ENCODE results near the gene CLIP3. TPM values are rescaled to one million over a fixed set of nuclear protein-coding genes. Genes with fewer than 3 reads are reported as not detected.

Gene CLIP3
- total RNA-seq, 1 experiment from 2014 or later, result 4.2 TPM

GRCh38 chr19:35992907-35993765 is 39.5 kb downstream of the CLIP3 start:
- DNase-seq, result no peak
- Histone ChIP-seq H2AFZ (no peak overlapping the region), H3K36me3 (ENCODE audit: low read depth) (no peaks in the 10 kb centered on the region), H3K9me2 (ENCODE audit: insufficient read depth) (no peaks in the 10 kb centered on the region), H3K4me1 (replicated peaks; ENCODE audit: insufficient read depth) (peaks cover 8% of the 10 kb centered on the region; the same call in 1 of the 2 replicates), H4K20me1 (ENCODE audit: insufficient read depth) (peaks cover 11% of the 10 kb centered on the region; the same call in 1 of the 2 replicates), H3F3A (ENCODE audit: insufficient read depth, low read depth) (no peaks in the 10 kb centered on the region), H3K4me2 (no peak overlapping the region), H3K79me2 (ENCODE audit: low read depth) (peaks cover 21% of the 10 kb centered on the region), H3K27me3 (ENCODE audit: insufficient read depth, low read depth) (peaks cover 9% of the 10 kb centered on the region), H3K4me3 (no peak overlapping the region), H3K27ac (no peak overlapping the region), H3K9me3 (ENCODE audit: insufficient read depth, low read depth) (no peaks in the 10 kb centered on the region; the same call in 1 of the 2 replicates)
- POLR2A ChIA-PET (ENCODE audit: unreplicated experiment), result interaction anchor here (0.7 kb wide), 1 partner anchor 135 kb away, joined by 5 read pairs; no protein-coding TSS in a partner anchor
- intact Hi-C loops (cut with micrococcal nuclease; ENCODE audit: unreplicated experiment), result loop anchor here (10.0 kb wide), 1 partner anchor 248 kb away; the partner anchor contains the start of genes IGFLR1, LIN37, PSENEN and U2AF1L4
- TF ChIP-seq CTCF (conservative IDR thresholded peaks at IDR 0.05) (no peak), EZH2 (IDR thresholded peaks at IDR 0.05; ENCODE audit: low read depth) (no peak)
- no TSS peak for BruUV-seq (replicated peaks)
- CTCF ChIA-PET, result no interaction called here

- peaks cover 8% of the 10 kb centered on the region; the same call in 1 of the 2 replicates for H3K4me1 ChIP-seq (replicated peaks; ENCODE audit: insufficient read depth)
- no peak overlapping the region for H3K27ac ChIP-seq
- no peaks in the 10 kb centered on the region for H3F3A ChIP-seq (ENCODE audit: insufficient read depth, low read depth)
- peaks cover 16% of the 10 kb centered on the region for H3K79me2 ChIP-seq (ENCODE audit: low read depth)
- no peak for DNase-seq
- H3K9me2 ChIP-seq (ENCODE audit: insufficient read depth), result no peaks in the 10 kb centered on the region
- no peak overlapping the region for H3K4me3 ChIP-seq
- ChIA-PET CTCF (interaction anchor here (0.7 kb wide), 1 partner anchor 486 kb away, joined by 3 read pairs; no protein-coding TSS in a partner anchor), POLR2A (ENCODE audit: unreplicated experiment) (interaction anchor here (0.6 kb wide), 1 partner anchor 273 kb away, joined by 4 read pairs; no protein-coding TSS in a partner anchor)
- no peaks in the 10 kb centered on the region; the same call in 1 of the 2 replicates for H3K9me3 ChIP-seq (ENCODE audit: insufficient read depth, low read depth)
- no peak overlapping the region for H3K4me2 ChIP-seq
- H3K27me3 ChIP-seq (ENCODE audit: insufficient read depth, low read depth), result peaks cover 21% of the 10 kb centered on the region
- no peak overlapping the region for H2AFZ ChIP-seq
- intact Hi-C loops (cut with micrococcal nuclease; ENCODE audit: unreplicated experiment), result loop anchor here (10.0 kb wide), 1 partner anchor 247 kb away; the partner anchor contains the start of genes IGFLR1, LIN37, PSENEN and U2AF1L4
- H3K36me3 ChIP-seq (ENCODE audit: low read depth), result no peaks in the 10 kb centered on the region
- no peak for TF ChIP-seq CTCF (conservative IDR thresholded peaks at IDR 0.05)
- no peak for TF ChIP-seq EZH2 (IDR thresholded peaks at IDR 0.05; ENCODE audit: low read depth)
- H4K20me1 ChIP-seq (ENCODE audit: insufficient read depth), result peaks cover 8% of the 10 kb centered on the region; the same call in 1 of the 2 replicates
- no TSS peak for BruUV-seq (replicated peaks)
Measured at GRCh38 chr19:35991731-35992450, 40.8 kb downstream of the CLIP3 start.
